OCI-LY3 (cell line): Measurements from ENCODE around the gene ERH.

ENCODE experiments used
- H2AFZ ChIP-seq: fragments of 200-600, 300-600 bp; shearing (Covaris generic); 2 replicates; pipeline ENCODE4 v1.6.0; 2014; ENCODE audit warnings: antibody characterized with exemption, low read depth, low read length
- H3K27ac ChIP-seq: fragments of 200-600, 300-600 bp; sonication (generic); 2 replicates; pipeline ENCODE4 v1.5.1; 2014; ENCODE audit warnings: mild to moderate bottlenecking, low read length, moderate library complexity, mixed read lengths
- H3K27me3 ChIP-seq: fragments of 200-600, 300-600 bp; sonication (generic); 2 replicates; pipeline ENCODE4 v1.6.1; 2014; ENCODE audit warnings: low read depth, low read length, mixed read lengths
- H3K36me3 ChIP-seq: fragments of 200-600, 300-600 bp; sonication (generic); replicated peaks from 2 replicates; pipeline ENCODE3; 2014; ENCODE audit warnings: low read depth, low read length, mixed read lengths
- H3K4me1 ChIP-seq: fragments of 300-600, 200-600 bp; sonication (generic); 2 replicates; pipeline ENCODE4 v1.6.1; 2014; ENCODE audit warnings: low read length, mixed read lengths
- H3K4me2 ChIP-seq: fragments of 200-600, 300-600 bp; sonication (generic); 2 replicates; pipeline ENCODE4 v1.6.1; 2014; ENCODE audit warnings: low read length, mixed read lengths
- H3K4me3 ChIP-seq: fragments of 300-600, 200-600 bp; sonication (generic); 2 replicates; pipeline ENCODE4 v1.5.1; 2014; ENCODE audit warnings: antibody characterized with exemption, mild to moderate bottlenecking, low read length, moderate library complexity
- H3K79me2 ChIP-seq: fragments of 300-600, 200-600 bp; shearing (Covaris generic); 2 replicates; pipeline ENCODE4 v1.6.1; 2014; ENCODE audit warnings: mild to moderate bottlenecking, low read length, mixed read lengths
- H3K9ac ChIP-seq: fragments of 300-600, 200-600 bp; shearing (Covaris generic); 2 replicates; pipeline ENCODE4 v1.6.0; 2014; ENCODE audit warnings: mild to moderate bottlenecking, low read length, moderate library complexity
- H3K9me3 ChIP-seq: fragments of 200-600, 300-600 bp; shearing (Covaris generic); 2 replicates; pipeline ENCODE4 v1.6.1; 2014; ENCODE audit warnings: low read length, mixed read lengths; ENCODE audit not compliant: insufficient read depth
- H4K20me1 ChIP-seq: fragments of 200-600, 300-600 bp; sonication (generic); 2 replicates; pipeline ENCODE4 v1.6.1; 2016; ENCODE audit warnings: low read length, mixed read lengths; ENCODE audit not compliant: insufficient read depth
- EZH2phosphoT487 ChIP-seq: fragments of 200-600 bp; shearing (Covaris generic); IDR thresholded peaks from 2 replicates; pipeline ENCODE4 v1.6.1; 2018; ENCODE audit warnings: antibody characterized with exemption, mixed run types, low read depth
- TF ChIP-seq, protein P1 (sequence below): fragments of 200-600, 300-600 bp; sonication (generic); IDR thresholded peaks from 2 replicates; pipeline ENCODE4 v1.5.1; 2014; ENCODE audit warnings: antibody characterized with exemption, low read length, low read depth

Gene ERH

DNA sequence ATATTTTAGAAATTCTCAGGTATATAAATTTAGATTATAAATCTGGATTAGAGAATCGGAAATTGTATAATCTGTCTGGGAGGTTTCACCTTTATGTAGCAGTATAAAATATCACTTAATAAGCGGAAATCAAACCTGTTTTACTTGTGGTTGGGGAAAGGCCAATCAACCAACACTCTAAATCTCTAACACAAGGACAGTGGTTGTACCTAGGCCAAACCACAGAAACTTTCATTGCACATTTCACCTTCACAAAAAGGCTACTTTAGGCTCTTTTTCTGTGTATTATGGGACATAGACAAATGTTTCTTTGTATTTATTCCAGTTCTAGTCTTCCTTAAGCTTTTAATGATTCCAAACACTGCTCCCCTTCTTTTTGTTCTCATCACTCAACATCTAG is 19.8 kb downstream of the ERH start:
- TF ChIP-seq, protein P1, sequence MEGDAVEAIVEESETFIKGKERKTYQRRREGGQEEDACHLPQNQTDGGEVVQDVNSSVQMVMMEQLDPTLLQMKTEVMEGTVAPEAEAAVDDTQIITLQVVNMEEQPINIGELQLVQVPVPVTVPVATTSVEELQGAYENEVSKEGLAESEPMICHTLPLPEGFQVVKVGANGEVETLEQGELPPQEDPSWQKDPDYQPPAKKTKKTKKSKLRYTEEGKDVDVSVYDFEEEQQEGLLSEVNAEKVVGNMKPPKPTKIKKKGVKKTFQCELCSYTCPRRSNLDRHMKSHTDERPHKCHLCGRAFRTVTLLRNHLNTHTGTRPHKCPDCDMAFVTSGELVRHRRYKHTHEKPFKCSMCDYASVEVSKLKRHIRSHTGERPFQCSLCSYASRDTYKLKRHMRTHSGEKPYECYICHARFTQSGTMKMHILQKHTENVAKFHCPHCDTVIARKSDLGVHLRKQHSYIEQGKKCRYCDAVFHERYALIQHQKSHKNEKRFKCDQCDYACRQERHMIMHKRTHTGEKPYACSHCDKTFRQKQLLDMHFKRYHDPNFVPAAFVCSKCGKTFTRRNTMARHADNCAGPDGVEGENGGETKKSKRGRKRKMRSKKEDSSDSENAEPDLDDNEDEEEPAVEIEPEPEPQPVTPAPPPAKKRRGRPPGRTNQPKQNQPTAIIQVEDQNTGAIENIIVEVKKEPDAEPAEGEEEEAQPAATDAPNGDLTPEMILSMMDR = no peak
- TF ChIP-seq EZH2phosphoT487 = no peak
- H4K20me1 ChIP-seq = peaks cover 32% of the 10 kb centered on the region
- no peak overlapping the region for H2AFZ ChIP-seq
- no peak overlapping the region for H3K4me3 ChIP-seq
- no peak overlapping the region for H3K27ac ChIP-seq
- peaks cover 43% of the 10 kb centered on the region for H3K79me2 ChIP-seq
- no peaks in the 10 kb centered on the region for H3K4me1 ChIP-seq
- H3K9ac ChIP-seq = no peak overlapping the region
- H3K27me3 ChIP-seq = no peaks in the 10 kb centered on the region
- no peaks in the 10 kb centered on the region for H3K9me3 ChIP-seq
- H3K36me3 ChIP-seq = peaks cover 83% of the 10 kb centered on the region
- H3K4me2 ChIP-seq = no peak overlapping the region

DNA sequence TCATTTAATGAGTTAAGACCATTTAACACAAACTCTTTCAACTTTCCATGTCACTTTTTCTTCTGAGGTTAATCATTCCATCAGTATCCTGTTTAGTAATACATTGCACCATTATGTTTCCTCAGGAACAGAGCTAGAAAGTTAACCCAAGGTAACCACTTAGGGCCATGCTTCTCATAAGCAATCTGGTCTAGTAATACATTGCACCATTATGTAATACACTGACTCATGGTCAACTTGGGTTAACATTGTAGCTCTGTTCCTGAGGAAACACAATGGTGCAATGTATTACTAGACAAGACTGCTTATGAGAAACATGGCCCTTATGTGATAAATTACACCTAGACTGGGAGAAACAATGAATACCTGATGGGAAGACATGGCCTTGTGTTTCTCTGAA is 21.7 kb downstream of the ERH start:
- peaks cover 78% of the 10 kb centered on the region for H3K36me3 ChIP-seq
- peaks cover 18% of the 10 kb centered on the region for H4K20me1 ChIP-seq
- no peak for TF ChIP-seq EZH2phosphoT487
- TF ChIP-seq, protein P1 = no peak
- H3K4me1 ChIP-seq = no peaks in the 10 kb centered on the region
- H3K4me2 ChIP-seq = no peak overlapping the region
- H3K27ac ChIP-seq = no peak overlapping the region
- peaks cover 25% of the 10 kb centered on the region for H3K79me2 ChIP-seq
- H3K27me3 ChIP-seq = no peaks in the 10 kb centered on the region
- H3K4me3 ChIP-seq = no peak overlapping the region
- no peaks in the 10 kb centered on the region for H3K9me3 ChIP-seq
- H2AFZ ChIP-seq = no peak overlapping the region
- no peak overlapping the region for H3K9ac ChIP-seq

DNA sequence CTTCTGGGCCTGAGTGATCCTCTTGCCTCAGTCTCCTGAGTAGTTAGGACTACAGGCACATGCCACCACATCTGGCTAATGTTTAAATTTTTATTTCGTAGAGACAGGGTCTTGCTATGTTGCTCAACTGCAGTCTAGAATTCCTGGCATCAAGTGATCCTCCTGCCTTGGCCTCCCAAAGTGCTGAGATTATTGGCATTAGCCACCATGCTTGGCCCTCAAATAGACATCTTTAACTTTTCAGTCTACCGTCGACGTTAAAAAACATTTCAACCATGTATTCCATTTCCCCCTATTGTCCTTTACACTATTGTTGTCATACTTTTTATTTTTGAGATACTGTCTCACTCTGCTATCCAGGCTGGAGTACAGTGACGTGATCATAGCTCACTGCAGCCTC is 22.4 kb downstream of the ERH start:
- no peak overlapping the region for H3K27ac ChIP-seq
- peaks cover 11% of the 10 kb centered on the region for H4K20me1 ChIP-seq
- H3K9me3 ChIP-seq = no peaks in the 10 kb centered on the region
- H3K4me3 ChIP-seq = no peak overlapping the region
- H3K79me2 ChIP-seq = peaks cover 18% of the 10 kb centered on the region
- H2AFZ ChIP-seq = no peak overlapping the region
- H3K4me2 ChIP-seq = no peak overlapping the region
- H3K27me3 ChIP-seq = no peaks in the 10 kb centered on the region
- no peak overlapping the region for H3K9ac ChIP-seq
- TF ChIP-seq, protein P1 = no peak
- no peak for TF ChIP-seq EZH2phosphoT487
- peaks cover 71% of the 10 kb centered on the region for H3K36me3 ChIP-seq
- H3K4me1 ChIP-seq = no peaks in the 10 kb centered on the region

DNA sequence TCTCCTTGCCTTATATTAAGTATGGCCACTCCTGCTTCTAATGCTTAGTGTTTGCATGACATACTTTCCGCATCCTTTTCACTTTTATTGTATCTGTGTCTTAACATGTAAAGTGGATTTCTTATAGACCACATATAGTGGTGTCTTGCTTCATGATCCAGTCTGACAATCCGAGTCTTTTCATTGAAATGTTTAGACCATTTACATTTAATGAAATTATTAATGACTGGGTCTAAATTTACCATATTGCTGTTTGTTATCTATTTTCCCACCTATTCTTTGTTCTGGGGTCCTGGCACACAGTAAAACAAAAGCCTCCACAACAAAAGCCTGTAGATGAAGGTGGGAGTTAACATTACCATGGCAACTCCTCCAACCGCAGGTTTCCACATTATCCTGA is 22.9 kb downstream of the ERH start:
- Histone ChIP-seq H3K4me1 (no peaks in the 10 kb centered on the region), H3K9ac (no peak overlapping the region), H3K27me3 (no peaks in the 10 kb centered on the region), H2AFZ (no peak overlapping the region), H3K79me2 (peaks cover 12% of the 10 kb centered on the region), H3K4me2 (no peak overlapping the region), H3K36me3 (peaks cover 67% of the 10 kb centered on the region), H4K20me1 (peaks cover 7% of the 10 kb centered on the region), H3K4me3 (no peak overlapping the region), H3K9me3 (no peaks in the 10 kb centered on the region), H3K27ac (no peak overlapping the region)
- TF ChIP-seq, protein P1 = no peak
- no peak for TF ChIP-seq EZH2phosphoT487
